Uterus (tissue), 4 donors: ENCODE data around the gene SUCLG2. TPM values are rescaled to one million over a fixed set of nuclear protein-coding genes. Genes with fewer than 3 reads are reported as not detected.

Source experiments
- DNase-seq, 2 donors: peaks; one replicate each; pipeline ENCODE4 v3.0.0-alpha.2; 2019 to 2020
- H3K27ac ChIP-seq, 2 donors: fragments of 200-600 bp; sonication (generic); 1 replicate in 1 of 2; 2 replicates in 1 of 2; pipeline ENCODE4 v1.5.1; 2016 to 2018
- H3K27me3 ChIP-seq, 2 donors: fragments of 200-600 bp; sonication (generic); one replicate each; pipeline ENCODE4 v1.5.1; 2018 to 2019; ENCODE audit warnings: control low read depth in 1 of 2
- H3K36me3 ChIP-seq, 2 donors: fragments of 200-600 bp; sonication (generic); one replicate each; pipeline ENCODE4 v1.5.1; 2019; ENCODE audit warnings: control low read depth in 1 of 2
- H3K4me1 ChIP-seq, 2 donors: fragments of 200-600 bp; sonication (generic); one replicate each; pipeline ENCODE4 v1.5.1; 2018 to 2019; ENCODE audit warnings: control low read depth in 1 of 2
- H3K4me3 ChIP-seq, 2 donors: fragments of 200-600 bp; sonication (generic); 1 replicate in 1 of 2; 2 replicates in 1 of 2; pipeline ENCODE4 v1.5.1; 2018 to 2019; ENCODE audit warnings: mild to moderate bottlenecking in 1 of 2
- H3K9me3 ChIP-seq, 2 donors: fragments of 200-600 bp; sonication (generic); one replicate each; pipeline ENCODE4 v1.5.1; 2019; ENCODE audit warnings: control low read depth in 1 of 2
- CTCF ChIP-seq, 4 experiments: fragments of 200-600 bp in 2 of 4; fragments of 450-650 bp in 2 of 4; sonication (generic) in 2 of 4; IDR thresholded peaks; one replicate each; pipeline ENCODE4 v1.5.1; 2016 to 2019; ENCODE audit warnings: antibody characterized with exemption in 4 of 4, mild to moderate bottlenecking in 2 of 4, moderate library complexity in 1 of 4
- POLR2A ChIP-seq, 2 donors: fragments of 450-650 bp; IDR thresholded peaks; one replicate each; pipeline ENCODE4 v1.6.1; 2016; ENCODE audit warnings: antibody characterized with exemption in 2 of 2, mild to moderate bottlenecking in 1 of 2, moderate library complexity in 1 of 2
- intact Hi-C: fragments of 100-400 bp; cut with DNase I; formaldehyde crosslinking; loops from one replicate; pipeline ENCODE4 v1.15.1; 2023; ENCODE audit warnings: low total_unique reads
- total RNA-seq, 4 donors: library from RNA; depleted of rRNA in 3 of 4; stranded (reverse); fragments of >200 nt in 3 of 4; gene quantifications; one replicate each; pipeline versions ENCODE4 v1.1.0 to v1.2.4, GENCODE V29; 2014 to 2023
- donor health status: DM: yes; HTN: yes; CAD: no.

Gene SUCLG2
- total RNA-seq, 4 donors from 2014 or later: 30.5 to 77.0 (median 45.2) TPM

- TF ChIP-seq CTCF (IDR thresholded peaks at IDR 0.05) (no peak), POLR2A (IDR thresholded peaks at IDR 0.05) (no peak)
- Histone ChIP-seq H3K27me3 (no peaks in the 10 kb centered on the region), H3K4me1 (no peaks in the 10 kb centered on the region), H3K4me3 (no peak overlapping the region), H3K9me3 (no peaks in the 10 kb centered on the region), H3K27ac (no peak overlapping the region), H3K36me3 (no peaks in the 10 kb centered on the region)
- intact Hi-C loops: no loop called here
- DNase-seq: no peak
These were observed 249.2 kb downstream of the SUCLG2 start for GRCh38 chr3:67405193-67405592.

- H3K4me1 ChIP-seq: no peaks in the 10 kb centered on the region
- no peaks in the 10 kb centered on the region for H3K9me3 ChIP-seq
- no peaks in the 10 kb centered on the region for H3K27me3 ChIP-seq
- no peak overlapping the region for H3K27ac ChIP-seq
- no peak overlapping the region for H3K4me3 ChIP-seq
- no peaks in the 10 kb centered on the region for H3K36me3 ChIP-seq
- intact Hi-C loops: no loop called here
- no peak for DNase-seq
- TF ChIP-seq CTCF (IDR thresholded peaks at IDR 0.05) (no peak), POLR2A (IDR thresholded peaks at IDR 0.05) (no peak)
These were observed 251.5 kb downstream of the SUCLG2 start for GRCh38 chr3:67402873-67403272.

GRCh38 chr3:67401921-67402320, 252.5 kb downstream of the SUCLG2 start:
- TF ChIP-seq POLR2A (IDR thresholded peaks at IDR 0.05) (no peak), CTCF (IDR thresholded peaks at IDR 0.05) (no peak)

GRCh38 chr3:67400476-67400875, 253.9 kb downstream of the SUCLG2 start:
- TF ChIP-seq CTCF (IDR thresholded peaks at IDR 0.05) (no peak), POLR2A (IDR thresholded peaks at IDR 0.05) (no peak)
- Histone ChIP-seq H3K27ac (no peak overlapping the region), H3K4me3 (no peak overlapping the region), H3K9me3 (no peaks in the 10 kb centered on the region), H3K36me3 (no peaks in the 10 kb centered on the region), H3K27me3 (no peaks in the 10 kb centered on the region), H3K4me1 (no peaks in the 10 kb centered on the region)
- DNase-seq: no peak
- intact Hi-C loops: no loop called here

More at GRCh38 chr3:67401921-67402320, 252.5 kb downstream of the SUCLG2 start:
- Histone ChIP-seq H3K9me3 (no peaks in the 10 kb centered on the region), H3K4me3 (no peak overlapping the region), H3K4me1 (no peaks in the 10 kb centered on the region), H3K36me3 (no peaks in the 10 kb centered on the region), H3K27ac (no peak overlapping the region), H3K27me3 (no peaks in the 10 kb centered on the region)
- no peak for DNase-seq
- intact Hi-C loops: no loop called here

GRCh38 chr3:67389176-67389575, 265.2 kb downstream of the SUCLG2 start:
- no peaks in the 10 kb centered on the region for H3K36me3 ChIP-seq
- TF ChIP-seq POLR2A (IDR thresholded peaks at IDR 0.05) (no peak), CTCF (IDR thresholded peaks at IDR 0.05) (no peak)
- intact Hi-C loops: no loop called here
- no peaks in the 10 kb centered on the region for H3K4me1 ChIP-seq
- no peaks in the 10 kb centered on the region for H3K27me3 ChIP-seq
- no peak overlapping the region for H3K4me3 ChIP-seq
- H3K9me3 ChIP-seq: no peaks in the 10 kb centered on the region
- DNase-seq: no peak
- no peak overlapping the region for H3K27ac ChIP-seq
